Body of pancreas (tissue), 4 donors: ENCODE results near the gene SLC25A34.

Experiments used
- POLR2A ChIP-seq, 3 donors: fragments of 450-650 bp; IDR thresholded peaks; one replicate each; pipeline ENCODE4 v1.6.1; 2016; ENCODE audit warnings: antibody characterized with exemption in 3 of 3, mild to moderate bottlenecking in 2 of 3
- TF ChIP-seq, protein P1 (sequence below), 7 experiments: fragments of 450-650 bp in 4 of 7; fragments of 200-600 bp in 3 of 7; sonication (generic) in 3 of 7; IDR thresholded peaks; one replicate each; pipeline ENCODE4 v1.5.1; 2016 to 2019; ENCODE audit warnings: antibody characterized with exemption in 7 of 7

DNA sequence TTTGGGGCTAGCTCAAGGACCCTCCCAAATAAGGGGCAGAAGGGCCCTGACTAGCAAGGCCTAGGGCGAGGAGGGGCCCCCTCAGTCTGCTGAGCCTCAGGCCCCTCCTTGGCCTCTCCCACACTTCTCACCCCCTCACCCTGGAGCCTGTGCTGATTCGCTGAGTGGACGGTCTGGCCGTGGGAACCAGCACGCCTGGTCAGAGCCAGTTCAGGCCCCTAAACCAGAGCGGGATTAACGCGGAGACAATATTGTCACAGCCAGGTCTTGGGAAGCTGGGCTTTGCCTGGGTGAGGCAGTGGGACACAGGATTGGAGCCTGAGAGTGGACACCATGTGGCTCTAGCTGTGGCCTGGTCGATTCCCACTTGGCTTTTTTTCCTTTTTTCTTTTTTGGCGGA, 17.7 kb downstream of the SLC25A34 start:
- TF ChIP-seq, protein P1, sequence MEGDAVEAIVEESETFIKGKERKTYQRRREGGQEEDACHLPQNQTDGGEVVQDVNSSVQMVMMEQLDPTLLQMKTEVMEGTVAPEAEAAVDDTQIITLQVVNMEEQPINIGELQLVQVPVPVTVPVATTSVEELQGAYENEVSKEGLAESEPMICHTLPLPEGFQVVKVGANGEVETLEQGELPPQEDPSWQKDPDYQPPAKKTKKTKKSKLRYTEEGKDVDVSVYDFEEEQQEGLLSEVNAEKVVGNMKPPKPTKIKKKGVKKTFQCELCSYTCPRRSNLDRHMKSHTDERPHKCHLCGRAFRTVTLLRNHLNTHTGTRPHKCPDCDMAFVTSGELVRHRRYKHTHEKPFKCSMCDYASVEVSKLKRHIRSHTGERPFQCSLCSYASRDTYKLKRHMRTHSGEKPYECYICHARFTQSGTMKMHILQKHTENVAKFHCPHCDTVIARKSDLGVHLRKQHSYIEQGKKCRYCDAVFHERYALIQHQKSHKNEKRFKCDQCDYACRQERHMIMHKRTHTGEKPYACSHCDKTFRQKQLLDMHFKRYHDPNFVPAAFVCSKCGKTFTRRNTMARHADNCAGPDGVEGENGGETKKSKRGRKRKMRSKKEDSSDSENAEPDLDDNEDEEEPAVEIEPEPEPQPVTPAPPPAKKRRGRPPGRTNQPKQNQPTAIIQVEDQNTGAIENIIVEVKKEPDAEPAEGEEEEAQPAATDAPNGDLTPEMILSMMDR (IDR thresholded peaks at IDR 0.05): no peak
- TF ChIP-seq POLR2A (IDR thresholded peaks at IDR 0.05): no peak
